HG02840 (cell line): ENCODE measurements around the gene JMJD8.

ENCODE experiments used
- ATAC-seq: cut with Tn5 transposase; IDR thresholded peaks from one replicate; pipeline ENCODE4 v1.9.1; 2021; ENCODE audit warnings: mild to moderate bottlenecking, moderate library complexity, moderate number of reproducible peaks; ENCODE audit not compliant: unreplicated experiment, low FRiP score

The JMJD8 gene

GRCh38 chr16:710500-711075 is 26.5 kb upstream of the JMJD8 start:
- no peak for ATAC-seq

- ATAC-seq, result no peak
Measured at GRCh38 chr16:709566-710499, 25.7 kb upstream of the JMJD8 start.

- no peak for ATAC-seq
Measured at GRCh38 chr16:708959-709358, 24.8 kb upstream of the JMJD8 start.

GRCh38 chr16:708019-708418 is 23.9 kb upstream of the JMJD8 start:
- no peak for ATAC-seq

GRCh38 chr16:707062-707538 is 23.0 kb upstream of the JMJD8 start:
- no peak for ATAC-seq

- ATAC-seq, result no peak
Measured at GRCh38 chr16:706189-707061, 22.3 kb upstream of the JMJD8 start.

GRCh38 chr16:705431-706188 is 21.5 kb upstream of the JMJD8 start, which contains the start of gene FBXL16:
FBXL16 (minus strand) TSS chr16:705801; CDS start chr16:697405, 8,396 bp downstream.
- no peak for ATAC-seq

- no peak for ATAC-seq
Measured at GRCh38 chr16:704552-705380, 20.6 kb upstream of the JMJD8 start.

- ATAC-seq, result no peak
Measured at GRCh38 chr16:704047-704446, 19.9 kb upstream of the JMJD8 start.

GRCh38 chr16:703406-703805 is 19.3 kb upstream of the JMJD8 start:
- ATAC-seq, result no peak

- no peak for ATAC-seq
Measured at GRCh38 chr16:702341-702740, 18.2 kb upstream of the JMJD8 start.

- ATAC-seq, result no peak
Measured at GRCh38 chr16:700684-701584, 16.8 kb upstream of the JMJD8 start.

GRCh38 chr16:698911-699671 is 15.0 kb upstream of the JMJD8 start:
- ATAC-seq, result no peak

- no peak for ATAC-seq
Measured at GRCh38 chr16:695355-696089, 11.4 kb upstream of the JMJD8 start.

GRCh38 chr16:694863-695354 is 10.8 kb upstream of the JMJD8 start:
- no peak for ATAC-seq

GRCh38 chr16:694187-694862 is 10.2 kb upstream of the JMJD8 start:
- no peak for ATAC-seq
